Adrenal gland (tissue), 12 donors: ENCODE results near the gene CCDC197. TPM values are rescaled to one million over a fixed set of nuclear protein-coding genes. Genes with fewer than 3 reads are reported as not detected.
A peak's percentile ranks its signal among the peaks of the same experiment; 100 is the strongest.

ENCODE experiments used
- DNase-seq, 7 donors: peaks; one replicate each; pipeline ENCODE4 v3.0.0-alpha.2; 2019 to 2020
- H3K27ac ChIP-seq, 5 donors: fragments of 200-600 bp; sonication (generic) in 4 of 5; 1 replicate in 3 of 5; 2 replicates in 2 of 5; pipeline versions ENCODE4 v1.5.1 to v1.8.0; 2016 to 2020; ENCODE audit warnings: mild to moderate bottlenecking in 1 of 5
- H3K27me3 ChIP-seq: fragments of 200-600 bp; 2 replicates; pipeline ENCODE4 v1.8.0; 2021
- H3K36me3 ChIP-seq, 2 donors: fragments of 200-600 bp; replicated peaks in 1 of 2; 1 replicate in 1 of 2; 2 replicates in 1 of 2; pipeline versions ENCODE4 v1.5.1 to v1.8.0; 2018 to 2022
- H3K4me1 ChIP-seq, 2 donors: fragments of 200-600 bp; replicated peaks in 1 of 2; 1 replicate in 1 of 2; 2 replicates in 1 of 2; pipeline versions ENCODE4 v1.5.1 to v1.8.0; 2018 to 2021
- H3K4me3 ChIP-seq, 4 donors: fragments of 200-600 bp; sonication (generic) in 3 of 4; one replicate each; pipeline ENCODE4 v1.5.1; 2016 to 2018
- H3K9me3 ChIP-seq, 3 donors: fragments of 200-600 bp; sonication (generic) in 1 of 3; replicated peaks in 1 of 3; 1 replicate in 2 of 3; 2 replicates in 1 of 3; pipeline versions ENCODE4 v1.5.1 to v1.8.0; 2016 to 2021
- POLR2A ChIP-seq, 2 donors: fragments of 450-650 bp; IDR thresholded peaks; one replicate each; pipeline ENCODE4 v1.6.1; 2017; ENCODE audit warnings: antibody characterized with exemption in 2 of 2, mild to moderate bottlenecking in 2 of 2, moderate library complexity in 1 of 2
- WGBS, 4 donors: extraction: QIAGEN DNeasy Blood & Tissue Kit in 2 of 4; methylation state at CpG; one replicate each; pipeline versions ENCODE4 v1.1.5 to v1.1.7; 2013 to 2017; 5-methylcytosine and 5-hydroxymethylcytosine counted together
- intact Hi-C, 2 donors: fragments of 100-400 bp; cut with DNase I; formaldehyde crosslinking; loops; one replicate each; pipeline versions ENCODE4 v1.14.1 to v1.15.0; 2022 to 2023
- polyA plus RNA-seq, 3 donors: library from polyadenylated mRNA; stranded (reverse); fragments of 200-250 nt in 2 of 3; fragments of 350-450 nt in 1 of 3; fragmentation: Illumina TruSeq in 1 of 3; extraction: RNeasy Lipid Tissue Mini Kit (QIAGEN cat#74804) in 1 of 3; gene quantifications; one replicate each; pipeline ENCODE4 v1.2.3, GENCODE V29; 2013 to 2014
- total RNA-seq, 9 donors: library from RNA; depleted of rRNA in 4 of 9; stranded (reverse); fragments of >200 nt in 4 of 9; fragments of 120-200 nt in 1 of 9; fragmentation: NEBNext Ultra II Directional in 1 of 9; extraction: Animal tissue kit (Norgen Biotek cat#: 25700) in 1 of 9; gene quantifications; one replicate each; pipeline versions ENCODE4 v1.1.0 to v1.2.4, GENCODE V29; 2013 to 2023
- TF ChIP-seq, protein P1 (sequence below), 6 experiments: fragments of 450-650 bp in 4 of 6; fragments of 200-600 bp in 2 of 6; sonication (generic) in 1 of 6; IDR thresholded peaks; 1 replicate in 5 of 6; 2 replicates in 1 of 6; pipeline versions ENCODE4 v1.5.1 to v1.8.0; 2016 to 2021; ENCODE audit warnings: antibody characterized with exemption in 6 of 6, mild to moderate bottlenecking in 2 of 6, moderate library complexity in 1 of 6
- donor health status: healthy with polysubstance abuse.
- donor health status: Bipolar disorder and iron deficiency.
- donor health status: DM: yes; HTN: yes; CAD: no.
- donor health status: DM: no; HTN: no; CAD: no.
- donor health status: DM: no; HTN: no; CAD: no.
- donor health status: DM: yes; HTN: yes; CAD: no.

The CCDC197 gene
- total and polyA plus RNA-seq, 12 donors = not detected

DNA sequence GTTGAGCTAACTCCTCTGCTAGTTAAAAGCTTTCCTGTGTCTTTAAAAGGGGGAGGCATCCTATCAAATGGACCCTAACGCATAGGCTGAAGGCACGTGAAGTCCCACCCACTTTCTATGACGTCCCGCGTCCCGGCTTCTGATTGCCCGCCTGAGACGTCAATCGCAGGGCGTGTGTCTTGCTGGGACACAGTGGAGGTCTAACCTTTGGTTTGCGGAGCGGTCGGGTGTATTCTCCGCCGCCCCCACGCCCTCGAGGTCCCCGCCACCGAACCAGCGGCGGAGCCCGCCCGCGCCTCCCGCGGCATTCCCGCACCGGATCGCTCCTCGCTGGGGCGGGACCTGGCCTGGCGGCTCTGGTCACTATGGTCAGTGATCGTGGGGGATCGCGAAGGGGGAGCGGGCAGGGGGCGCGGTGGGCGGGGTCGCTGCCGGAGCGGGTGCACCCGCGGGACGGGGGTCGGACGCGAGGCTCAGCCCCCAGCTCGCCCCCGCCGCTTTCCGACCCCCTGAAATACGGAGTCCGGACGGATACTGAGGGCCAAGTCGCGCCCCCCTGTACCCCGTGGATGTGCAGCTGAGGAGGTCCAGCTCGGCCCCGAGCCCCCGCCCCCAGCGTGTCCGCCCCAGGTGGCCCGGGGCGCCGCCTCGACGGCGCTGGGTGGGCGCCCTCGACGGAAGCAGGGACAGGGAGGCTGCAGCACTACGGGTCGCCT, 29.2 kb downstream of the CCDC197 start, which contains the start of gene OTUB2:
Gene OTUB2 (plus strand): TSS at position 168 of the 716 bp plus-strand sequence. CDS start 198 bp downstream, at position 366.
- no peaks in the 10 kb centered on the region for H3K9me3 ChIP-seq
- H3K27ac ChIP-seq = no peak within 1 kb of the TSS
- intact Hi-C loops = no loop called here
- peak within 1 kb of the TSS in 2 of 4 donors; percentile 62 to 63 for H3K4me3 ChIP-seq
- peaks cover 0 to 12% of the 10 kb centered on the region in 2 donors for H3K4me1 ChIP-seq
- 0 to 1% (median 0%) methylated on average over 17 to 74 of the region's 74 CpGs for WGBS, 4 donors
- H3K36me3 ChIP-seq = no peaks in the 10 kb centered on the region
- DNase-seq = peak; percentile 97 to 100 (median 98)
- no peaks in the 10 kb centered on the region for H3K27me3 ChIP-seq
- TF ChIP-seq, protein P1, sequence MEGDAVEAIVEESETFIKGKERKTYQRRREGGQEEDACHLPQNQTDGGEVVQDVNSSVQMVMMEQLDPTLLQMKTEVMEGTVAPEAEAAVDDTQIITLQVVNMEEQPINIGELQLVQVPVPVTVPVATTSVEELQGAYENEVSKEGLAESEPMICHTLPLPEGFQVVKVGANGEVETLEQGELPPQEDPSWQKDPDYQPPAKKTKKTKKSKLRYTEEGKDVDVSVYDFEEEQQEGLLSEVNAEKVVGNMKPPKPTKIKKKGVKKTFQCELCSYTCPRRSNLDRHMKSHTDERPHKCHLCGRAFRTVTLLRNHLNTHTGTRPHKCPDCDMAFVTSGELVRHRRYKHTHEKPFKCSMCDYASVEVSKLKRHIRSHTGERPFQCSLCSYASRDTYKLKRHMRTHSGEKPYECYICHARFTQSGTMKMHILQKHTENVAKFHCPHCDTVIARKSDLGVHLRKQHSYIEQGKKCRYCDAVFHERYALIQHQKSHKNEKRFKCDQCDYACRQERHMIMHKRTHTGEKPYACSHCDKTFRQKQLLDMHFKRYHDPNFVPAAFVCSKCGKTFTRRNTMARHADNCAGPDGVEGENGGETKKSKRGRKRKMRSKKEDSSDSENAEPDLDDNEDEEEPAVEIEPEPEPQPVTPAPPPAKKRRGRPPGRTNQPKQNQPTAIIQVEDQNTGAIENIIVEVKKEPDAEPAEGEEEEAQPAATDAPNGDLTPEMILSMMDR (IDR thresholded peaks at IDR 0.05) = no peak

DNA sequence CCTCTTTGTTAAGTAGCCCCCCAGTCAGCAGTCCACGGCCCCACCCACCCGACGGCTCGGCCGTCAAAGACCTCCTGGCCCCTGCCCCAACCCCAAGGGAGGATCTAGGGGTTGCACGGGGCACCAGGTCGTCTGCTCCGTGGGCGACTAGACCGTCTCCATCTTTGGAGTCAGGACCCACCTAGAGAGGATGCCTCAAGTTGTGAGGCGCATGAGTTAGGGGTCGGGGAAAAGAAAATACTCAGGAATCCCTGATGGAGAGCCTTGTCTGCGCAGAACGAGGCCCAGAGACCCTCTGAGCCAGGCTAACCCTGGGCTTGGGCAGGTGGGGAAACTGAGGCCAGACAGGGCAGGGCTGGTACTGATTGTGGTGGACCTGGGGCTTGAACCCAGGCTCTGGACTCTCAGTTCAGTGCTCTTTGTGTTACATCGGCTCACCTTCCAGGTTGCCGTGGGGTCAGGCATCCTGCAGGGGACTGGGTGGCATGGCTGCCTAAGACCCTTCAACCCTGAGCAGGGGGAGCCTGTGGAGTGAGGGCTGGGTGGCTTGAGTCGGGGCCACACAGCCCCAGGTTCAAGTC, 29.9 kb downstream of the CCDC197 start:
- 38 to 65% (median 42%) methylated on average over 5 to 17 of the region's 17 CpGs for WGBS, 4 donors
- intact Hi-C loops = no loop called here
- no peaks in the 10 kb centered on the region for H3K36me3 ChIP-seq
- DNase-seq = no peak
- H3K27ac ChIP-seq = no peak overlapping the region
- TF ChIP-seq, protein P1 (IDR thresholded peaks at IDR 0.05) = no peak
- TF ChIP-seq POLR2A (IDR thresholded peaks at IDR 0.05) = no peak
- no peaks in the 10 kb centered on the region for H3K27me3 ChIP-seq
- no peaks in the 10 kb centered on the region for H3K9me3 ChIP-seq
- peaks cover 0 to 12% of the 10 kb centered on the region in 2 donors for H3K4me1 ChIP-seq
- peak overlapping the region in 2 of 4 donors; percentile 62 to 63 for H3K4me3 ChIP-seq

DNA sequence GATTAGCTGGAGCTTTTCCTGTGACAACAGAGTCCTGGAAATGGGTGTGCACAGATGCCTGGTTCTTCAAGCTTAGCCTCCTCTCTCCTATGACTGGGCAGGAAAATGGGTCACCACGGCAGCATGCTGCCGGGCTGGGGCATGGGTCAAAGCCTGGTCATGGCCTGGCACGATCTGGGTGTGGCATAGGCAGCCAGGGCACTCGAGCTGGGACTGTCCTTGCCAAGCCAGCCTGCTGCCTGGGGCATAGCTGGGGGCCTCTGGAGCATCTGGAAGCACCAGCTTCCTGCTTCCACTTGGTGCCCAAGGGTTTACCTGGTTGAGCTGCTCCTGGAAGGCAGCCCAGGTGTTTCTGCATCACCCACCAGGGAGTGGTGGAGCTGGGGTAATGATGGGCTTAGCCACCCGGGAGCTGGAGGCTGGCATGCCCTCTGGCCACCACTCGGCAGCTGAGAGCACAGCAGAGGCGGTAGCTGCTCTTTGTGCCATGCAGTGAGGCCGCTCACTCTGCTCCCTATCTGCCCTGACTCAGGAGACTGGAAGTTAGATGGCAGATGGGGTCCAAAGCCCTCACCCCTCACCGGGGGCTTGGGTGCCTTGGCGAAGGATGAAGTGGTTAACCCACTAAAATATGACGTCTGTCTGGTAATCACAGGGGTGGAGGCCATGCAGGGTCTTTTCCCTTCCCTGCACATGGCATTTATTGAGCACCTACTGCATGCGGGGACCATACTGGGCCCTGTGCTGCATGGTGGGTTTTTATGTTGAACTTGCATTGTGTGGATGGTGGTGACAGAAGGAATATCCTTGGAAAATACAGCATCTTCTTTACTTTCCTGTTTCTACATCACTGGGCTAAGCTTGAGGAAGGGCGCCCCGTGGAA, 30.7 kb downstream of the CCDC197 start:
- no peak for TF ChIP-seq POLR2A (IDR thresholded peaks at IDR 0.05)
- TF ChIP-seq, protein P1 (IDR thresholded peaks at IDR 0.05) = no peak
- Histone ChIP-seq H3K36me3 (no peaks in the 10 kb centered on the region), H3K4me1 (peaks cover 0 to 12% of the 10 kb centered on the region in 2 donors), H3K4me3 (no peak overlapping the region), H3K9me3 (no peaks in the 10 kb centered on the region), H3K27ac (no peak overlapping the region), H3K27me3 (no peaks in the 10 kb centered on the region)
- intact Hi-C loops = no loop called here
- 78 to 84% (median 82%) methylated on average over 9 to 14 of the region's 14 CpGs for WGBS, 4 donors
- DNase-seq = no peak

DNA sequence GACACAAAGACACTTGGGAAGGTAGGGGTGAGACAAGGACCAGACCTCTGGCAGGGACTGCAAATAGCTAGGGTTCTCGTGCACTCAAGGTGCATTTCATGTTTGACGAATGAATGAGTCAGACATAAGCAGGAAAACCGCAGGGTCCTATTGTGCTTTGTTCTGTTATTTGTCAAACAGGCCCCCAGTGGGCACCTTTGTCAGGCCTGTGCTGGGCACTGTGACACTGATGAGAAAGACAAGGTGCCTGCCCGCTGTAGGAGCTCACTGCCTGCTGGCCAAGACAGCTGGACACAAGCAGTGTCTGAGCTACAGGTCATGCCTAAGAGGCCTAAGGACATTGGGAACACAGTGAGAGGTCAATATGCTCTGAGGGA, 31.3 kb downstream of the CCDC197 start:
- no peak for TF ChIP-seq POLR2A (IDR thresholded peaks at IDR 0.05)
- TF ChIP-seq, protein P1 (IDR thresholded peaks at IDR 0.05) = no peak
- 84 to 95% (median 93%) methylated on average over 4 of the region's 4 CpGs for WGBS, 4 donors

More for the DNA sequence above, 31.3 kb downstream of the CCDC197 start:
- intact Hi-C loops = no loop called here
- H3K4me1 ChIP-seq = peaks cover 0 to 12% of the 10 kb centered on the region in 2 donors
- DNase-seq = no peak
- no peaks in the 10 kb centered on the region for H3K27me3 ChIP-seq
- no peak overlapping the region for H3K27ac ChIP-seq
- no peak overlapping the region for H3K4me3 ChIP-seq
- H3K9me3 ChIP-seq = no peaks in the 10 kb centered on the region
- H3K36me3 ChIP-seq = no peaks in the 10 kb centered on the region
